ENCODE results near the gene SCN2B.
A peak's percentile ranks its signal among the peaks of the same experiment; 100 is the strongest.

Gene SCN2B

GRCh38 chr11:118157186-118157895 is 19.1 kb downstream of the SCN2B start:
- ATAC-seq (ENCODE audit: insufficient read depth, low read depth): no peak
- no peaks in the 10 kb centered on the region for H3K79me2 ChIP-seq (ENCODE audit: insufficient read depth, low read length)
- H3K4me1 ChIP-seq (ENCODE audit: insufficient read depth, low read length): peaks cover 9% of the 10 kb centered on the region
- H3K36me3 ChIP-seq (ENCODE audit: insufficient read depth, low read length): no peaks in the 10 kb centered on the region
- no peak overlapping the region for H3K4me2 ChIP-seq (ENCODE audit: insufficient read depth, low read length)
- H3K27ac ChIP-seq (ENCODE audit: low read length): no peak overlapping the region
- no peak for DNase-seq
- TF ChIP-seq EZH2 (IDR thresholded peaks at IDR 0.05; ENCODE audit: borderline replicate concordance, low read depth, low read length, severe bottlenecking) (peak; percentile 19), CTCF (IDR thresholded peaks at IDR 0.05; ENCODE audit: borderline replicate concordance, extremely low read depth, low read length, poor library complexity, severe bottlenecking) (no peak)
- H3K9ac ChIP-seq (ENCODE audit: low read depth, low read length): no peak overlapping the region
- H2AFZ ChIP-seq (ENCODE audit: low read depth, low read length): no peak overlapping the region
- H4K20me1 ChIP-seq (ENCODE audit: insufficient read depth, low read length): 0 out of 2 replicates have a peak, but pooled peaks cover 10% of the 10 kb centered on the region
- H3K9me3 ChIP-seq (ENCODE audit: insufficient read depth, low read length, severe bottlenecking): no peaks in the 10 kb centered on the region
- H3K4me3 ChIP-seq (ENCODE audit: low read depth in 1 of 2, low read length in 2 of 2): no peak overlapping the region
- H3K27me3 ChIP-seq (ENCODE audit: insufficient read depth, low read length, poor library complexity): peaks cover 77% of the 10 kb centered on the region

GRCh38 chr11:118156531-118157185 is 19.8 kb downstream of the SCN2B start:
- Histone ChIP-seq H3K4me1 (ENCODE audit: insufficient read depth, low read length) (peaks cover 10% of the 10 kb centered on the region), H4K20me1 (ENCODE audit: insufficient read depth, low read length) (0 out of 2 replicates have a peak, but pooled peaks cover 10% of the 10 kb centered on the region), H3K9me3 (ENCODE audit: insufficient read depth, low read length, severe bottlenecking) (no peaks in the 10 kb centered on the region), H3K27ac (ENCODE audit: low read length) (no peak overlapping the region), H3K4me3 (ENCODE audit: low read depth in 1 of 2, low read length in 2 of 2) (no peak overlapping the region), H3K27me3 (ENCODE audit: insufficient read depth, low read length, poor library complexity) (peaks cover 79% of the 10 kb centered on the region), H2AFZ (ENCODE audit: low read depth, low read length) (no peak overlapping the region), H3K9ac (ENCODE audit: low read depth, low read length) (no peak overlapping the region), H3K4me2 (ENCODE audit: insufficient read depth, low read length) (no peak overlapping the region), H3K36me3 (ENCODE audit: insufficient read depth, low read length) (no peaks in the 10 kb centered on the region), H3K79me2 (ENCODE audit: insufficient read depth, low read length) (no peaks in the 10 kb centered on the region)
- DNase-seq (no peak), ATAC-seq (ENCODE audit: insufficient read depth, low read depth) (0 out of 3 replicates have a peak, but pooled peaks have one; percentile 20)
- TF ChIP-seq EZH2 (IDR thresholded peaks at IDR 0.05; ENCODE audit: borderline replicate concordance, low read depth, low read length, severe bottlenecking) (no peak), CTCF (IDR thresholded peaks at IDR 0.05; ENCODE audit: borderline replicate concordance, extremely low read depth, low read length, poor library complexity, severe bottlenecking) (no peak)

GRCh38 chr11:118155776-118156530 is 20.5 kb downstream of the SCN2B start:
- no peaks in the 10 kb centered on the region for H3K79me2 ChIP-seq (ENCODE audit: insufficient read depth, low read length)
- H3K4me1 ChIP-seq (ENCODE audit: insufficient read depth, low read length): peaks cover 10% of the 10 kb centered on the region
- no peak for TF ChIP-seq CTCF (IDR thresholded peaks at IDR 0.05; ENCODE audit: borderline replicate concordance, extremely low read depth, low read length, poor library complexity, severe bottlenecking)
- TF ChIP-seq EZH2 (IDR thresholded peaks at IDR 0.05; ENCODE audit: borderline replicate concordance, low read depth, low read length, severe bottlenecking): no peak
- ATAC-seq (ENCODE audit: insufficient read depth, low read depth): no peak
- no peak for DNase-seq
- no peaks in the 10 kb centered on the region for H3K9me3 ChIP-seq (ENCODE audit: insufficient read depth, low read length, severe bottlenecking)
- H4K20me1 ChIP-seq (ENCODE audit: insufficient read depth, low read length): 0 out of 2 replicates have a peak, but pooled peaks cover 12% of the 10 kb centered on the region
- no peak overlapping the region for H2AFZ ChIP-seq (ENCODE audit: low read depth, low read length)
- H3K4me3 ChIP-seq (ENCODE audit: low read depth in 1 of 2, low read length in 2 of 2): no peak overlapping the region
- H3K27me3 ChIP-seq (ENCODE audit: insufficient read depth, low read length, poor library complexity): peaks cover 79% of the 10 kb centered on the region
- no peak overlapping the region for H3K9ac ChIP-seq (ENCODE audit: low read depth, low read length)
- H3K27ac ChIP-seq (ENCODE audit: low read length): no peak overlapping the region
- no peak overlapping the region for H3K4me2 ChIP-seq (ENCODE audit: insufficient read depth, low read length)
- no peaks in the 10 kb centered on the region for H3K36me3 ChIP-seq (ENCODE audit: insufficient read depth, low read length)

Data from DND-41 (cell line).